Thyroid gland (tissue), 4 donors: Measurements from ENCODE around the gene INAFM2. TPM values are rescaled to one million over a fixed set of nuclear protein-coding genes. Genes with fewer than 3 reads are reported as not detected.
A peak's percentile ranks its signal among the peaks of the same experiment; 100 is the strongest.

Source experiments
- DNase-seq, 2 donors: peaks; one replicate each; pipeline ENCODE4 v3.0.0-alpha.2; 2019
- H3K27ac ChIP-seq, 3 donors: fragments of 200-600 bp; sonication (generic); 1 replicate in 2 of 3; 2 replicates in 1 of 3; pipeline ENCODE4 v1.5.1; 2016 to 2019; ENCODE audit warnings: mild to moderate bottlenecking in 1 of 3, moderate library complexity in 1 of 3
- H3K27me3 ChIP-seq: fragments of 200-600 bp; sonication (generic); one replicate; pipeline ENCODE4 v1.5.1; 2019
- H3K36me3 ChIP-seq, 2 donors: fragments of 200-600 bp; sonication (generic); one replicate each; pipeline ENCODE4 v1.5.1; 2016 to 2019
- H3K4me1 ChIP-seq, 2 donors: fragments of 200-600 bp; sonication (generic); one replicate each; pipeline ENCODE4 v1.5.1; 2017 to 2019
- H3K4me3 ChIP-seq, 3 donors: fragments of 200-600 bp; sonication (generic); replicated peaks in 1 of 3; 1 replicate in 2 of 3; 2 replicates in 1 of 3; pipeline ENCODE4 v1.5.1; 2016; ENCODE audit warnings: mild to moderate bottlenecking in 1 of 3
- H3K9me3 ChIP-seq: fragments of 200-600 bp; sonication (generic); one replicate; pipeline ENCODE4 v1.5.1; 2017
- CTCF ChIP-seq, 6 experiments: fragments of 200-600 bp in 3 of 6; fragments of 450-650 bp in 3 of 6; sonication (generic) in 3 of 6; IDR thresholded peaks; one replicate each; pipeline ENCODE4 v1.5.1; 2016 to 2019; ENCODE audit warnings: antibody characterized with exemption in 6 of 6, mild to moderate bottlenecking in 2 of 6, inconsistent platforms in 1 of 6, moderate library complexity in 1 of 6
- POLR2A ChIP-seq, 2 donors: fragments of 450-650 bp; IDR thresholded peaks; one replicate each; pipeline ENCODE4 v1.6.1; 2017; ENCODE audit warnings: antibody characterized with exemption in 2 of 2, mild to moderate bottlenecking in 2 of 2, moderate library complexity in 1 of 2
- WGBS, 2 donors: methylation state at CpG; one replicate each; pipeline ENCODE4 v1.1.5; 2017; 5-methylcytosine and 5-hydroxymethylcytosine counted together
- intact Hi-C: fragments of 100-400 bp; cut with DNase I; formaldehyde crosslinking; loops from one replicate; pipeline ENCODE4 v1.15.1; 2023
- total RNA-seq, 4 donors: library from RNA; depleted of rRNA; stranded (reverse); fragments of >200 nt; gene quantifications; one replicate each; pipeline ENCODE4 v1.2.3, GENCODE V29; 2016

The INAFM2 gene
- total RNA-seq, 4 donors from 2014 or later: 47.5 to 86.9 (median 63.8) TPM

GRCh38 chr15:40295297-40295696, 28.2 kb upstream of the INAFM2 start:
- 88 to 100% methylated on average over 1 of the region's 1 CpG for WGBS, 2 donors
- Histone ChIP-seq H3K9me3 (no peaks in the 10 kb centered on the region), H3K4me1 (peaks cover 19 to 29% of the 10 kb centered on the region in 2 donors), H3K27ac (no peak overlapping the region), H3K36me3 (no peaks in the 10 kb centered on the region), H3K4me3 (no peak overlapping the region), H3K27me3 (no peaks in the 10 kb centered on the region)
- DNase-seq: no peak
- intact Hi-C loops: no loop called here
- TF ChIP-seq POLR2A (IDR thresholded peaks at IDR 0.05) (no peak), CTCF (IDR thresholded peaks at IDR 0.05) (no peak)

DNA sequence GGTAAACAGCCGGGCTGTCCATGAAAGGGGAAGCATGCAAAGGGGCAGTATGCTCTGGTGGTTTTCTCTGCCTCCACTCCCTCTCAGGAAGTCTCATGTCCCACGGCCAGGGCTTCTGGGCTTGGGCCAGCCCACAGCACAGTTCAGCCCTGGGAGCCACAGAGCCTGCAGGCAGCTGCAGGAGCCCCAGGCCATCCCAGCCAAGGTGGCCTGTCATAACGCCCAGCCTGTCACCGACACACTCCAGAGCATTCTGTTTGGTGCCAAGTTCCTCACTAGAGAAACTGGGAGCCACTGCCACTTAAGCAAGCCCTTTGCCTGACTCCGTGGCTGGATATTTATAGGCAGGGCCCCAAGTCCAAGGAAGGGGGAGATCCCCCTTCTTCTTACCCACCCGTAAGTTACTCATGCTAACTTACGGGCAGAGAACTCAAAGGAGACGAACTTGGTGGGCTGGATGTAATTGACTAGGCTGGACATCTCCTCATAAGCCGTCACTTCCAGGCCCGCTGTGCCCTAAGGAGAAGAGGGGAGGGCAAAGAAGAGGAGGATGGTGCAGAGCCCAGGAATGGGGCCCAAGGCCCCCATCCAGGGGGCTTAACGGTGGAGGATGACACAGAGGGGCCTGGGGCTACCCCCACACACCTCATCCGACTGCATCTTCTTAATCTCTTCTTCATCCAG, 27.5 kb upstream of the INAFM2 start:
- intact Hi-C loops: no loop called here

DNA sequence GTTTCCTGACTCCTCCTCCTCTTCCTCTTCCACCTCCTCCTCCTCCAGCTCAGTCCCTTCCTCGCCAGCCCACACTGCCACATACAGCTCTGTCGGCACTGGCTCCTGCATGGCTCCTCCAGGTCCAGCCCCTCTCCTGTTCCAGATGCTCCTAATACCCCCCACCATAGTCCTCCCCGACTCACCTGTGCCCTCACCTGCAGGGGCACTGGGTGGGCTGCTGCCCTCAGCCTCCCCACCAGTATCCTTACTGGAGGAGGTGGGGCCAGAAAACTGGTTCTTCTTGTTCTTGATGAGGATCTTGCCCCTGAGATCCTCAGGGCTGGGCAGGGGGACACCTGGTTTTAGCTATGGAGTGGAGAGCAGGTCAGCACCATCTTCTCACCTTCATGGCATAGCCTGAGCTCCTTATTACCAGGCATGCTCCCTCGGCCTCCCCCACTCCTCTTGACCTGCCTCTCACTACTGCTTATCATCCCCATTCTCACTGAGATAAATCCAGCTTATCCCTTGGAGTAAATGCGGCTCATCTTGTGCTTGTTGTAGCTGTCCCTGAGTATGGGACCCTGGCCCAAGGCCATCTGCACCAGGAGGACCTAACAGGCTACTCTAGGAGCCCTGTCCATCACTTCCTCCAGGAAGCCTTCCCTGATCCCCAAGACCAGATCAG, 26.8 kb upstream of the INAFM2 start:
- Histone ChIP-seq H3K9me3 (no peaks in the 10 kb centered on the region), H3K36me3 (no peaks in the 10 kb centered on the region), H3K4me3 (no peak overlapping the region), H3K4me1 (peaks cover 11 to 16% of the 10 kb centered on the region in 2 donors), H3K27me3 (no peaks in the 10 kb centered on the region), H3K27ac (no peak overlapping the region)
- DNase-seq: no peak
- TF ChIP-seq POLR2A (IDR thresholded peaks at IDR 0.05): no peak
- no peak for TF ChIP-seq CTCF (IDR thresholded peaks at IDR 0.05)
- WGBS, 2 donors: 63 to 75% methylated on average over 5 of the region's 5 CpGs
- intact Hi-C loops: no loop called here

More for the DNA sequence above, 27.5 kb upstream of the INAFM2 start:
- Histone ChIP-seq H3K4me1 (peaks cover 16 to 22% of the 10 kb centered on the region in 2 donors), H3K27me3 (no peaks in the 10 kb centered on the region), H3K4me3 (no peak overlapping the region), H3K36me3 (no peaks in the 10 kb centered on the region), H3K27ac (no peak overlapping the region), H3K9me3 (no peaks in the 10 kb centered on the region)
- 44 to 47% methylated on average over 9 to 10 of the region's 12 CpGs for WGBS, 2 donors
- TF ChIP-seq CTCF (IDR thresholded peaks at IDR 0.05) (no peak), POLR2A (IDR thresholded peaks at IDR 0.05) (no peak)
- peak; percentile 77 to 80 for DNase-seq

DNA sequence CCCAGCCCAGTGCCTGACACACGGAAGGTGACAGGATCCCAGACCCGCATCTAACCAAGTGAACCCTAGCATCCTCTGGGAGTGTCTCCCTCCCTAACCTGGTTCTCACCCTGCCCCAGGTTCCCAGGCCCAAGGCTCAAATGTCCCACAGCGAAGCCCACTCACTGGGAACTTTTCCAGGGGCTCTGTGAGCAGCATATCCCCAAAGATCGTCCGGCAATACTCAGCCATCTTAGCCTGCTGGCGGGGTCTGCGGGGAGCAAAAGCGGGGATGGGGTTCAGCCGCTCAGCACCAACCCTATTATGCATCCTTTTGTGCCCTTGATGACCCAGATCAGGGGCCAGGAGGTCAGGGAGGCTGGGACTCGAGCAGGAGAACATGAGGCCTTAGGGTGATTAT, 26.1 kb upstream of the INAFM2 start:
- intact Hi-C loops: no loop called here
- H3K4me3 ChIP-seq: no peak overlapping the region
- no peaks in the 10 kb centered on the region for H3K36me3 ChIP-seq
- no peak for TF ChIP-seq POLR2A (IDR thresholded peaks at IDR 0.05)
- no peak for TF ChIP-seq CTCF (IDR thresholded peaks at IDR 0.05)
- no peak overlapping the region for H3K27ac ChIP-seq
- no peak for DNase-seq
- peaks cover 11 to 16% of the 10 kb centered on the region in 2 donors for H3K4me1 ChIP-seq
- no peaks in the 10 kb centered on the region for H3K27me3 ChIP-seq
- H3K9me3 ChIP-seq: no peaks in the 10 kb centered on the region
- WGBS, 2 donors: 92 to 97% methylated on average over 9 to 10 of the region's 10 CpGs
